ENCODE results near the gene RHOH. TPM values are rescaled to one million over a fixed set of nuclear protein-coding genes. Genes with fewer than 3 reads are reported as not detected.

RHOH gene
- total RNA-seq, 4 donors from 2014 or later, result 0.67 to 2.7 (median 1.4) TPM

GRCh38 chr4:40197879-40198689, 1.3 kb downstream of the RHOH start:
- TF ChIP-seq POLR2A (IDR thresholded peaks at IDR 0.05) (no peak), CTCF (IDR thresholded peaks at IDR 0.05) (no peak)
- no peaks in the 10 kb centered on the region for H3K27me3 ChIP-seq
- 75 to 76% methylated on average over 15 of the region's 15 CpGs for WGBS, 2 donors
- H3K9me3 ChIP-seq, result no peaks in the 10 kb centered on the region
- H3K27ac ChIP-seq, result no peak overlapping the region
- H3K4me1 ChIP-seq, result no peaks in the 10 kb centered on the region
- no peak overlapping the region for H3K4me3 ChIP-seq (replicated peaks in 1 of 3)
- DNase-seq, result no peak
- intact Hi-C loops (cut with DNase I), result no loop called here
- no peaks in the 10 kb centered on the region for H3K36me3 ChIP-seq

- Histone ChIP-seq H3K4me3 (replicated peaks in 1 of 3) (no peak overlapping the region), H3K27ac (no peak overlapping the region)
These were observed 2.4 kb downstream of the RHOH start for GRCh38 chr4:40199179-40199670.

GRCh38 chr4:40199999-40200874, 3.4 kb downstream of the RHOH start:
- Histone ChIP-seq H3K4me3 (replicated peaks in 1 of 3) (no peak overlapping the region), H3K36me3 (no peaks in the 10 kb centered on the region), H3K27ac (no peak overlapping the region), H3K27me3 (no peaks in the 10 kb centered on the region), H3K9me3 (no peaks in the 10 kb centered on the region), H3K4me1 (no peaks in the 10 kb centered on the region)
- TF ChIP-seq POLR2A (IDR thresholded peaks at IDR 0.05), result no peak
- TF ChIP-seq CTCF (IDR thresholded peaks at IDR 0.05), result no peak
- no peak for DNase-seq
- 78 to 79% methylated on average over 15 of the region's 15 CpGs for WGBS, 2 donors
- intact Hi-C loops (cut with DNase I), result no loop called here

More at GRCh38 chr4:40199179-40199670, 2.4 kb downstream of the RHOH start:
- Histone ChIP-seq H3K36me3 (no peaks in the 10 kb centered on the region), H3K9me3 (no peaks in the 10 kb centered on the region), H3K4me1 (no peaks in the 10 kb centered on the region), H3K27me3 (no peaks in the 10 kb centered on the region)
- intact Hi-C loops (cut with DNase I), result no loop called here
- 71% methylated on average over 6 of the region's 6 CpGs for WGBS, 2 donors
- DNase-seq, result no peak
- no peak for TF ChIP-seq POLR2A (IDR thresholded peaks at IDR 0.05)
- no peak for TF ChIP-seq CTCF (IDR thresholded peaks at IDR 0.05)

GRCh38 chr4:40200875-40201801, 4.3 kb downstream of the RHOH start:
- Histone ChIP-seq H3K4me1 (no peaks in the 10 kb centered on the region), H3K27me3 (no peaks in the 10 kb centered on the region), H3K27ac (no peak overlapping the region), H3K36me3 (no peaks in the 10 kb centered on the region), H3K4me3 (replicated peaks in 1 of 3) (no peak overlapping the region), H3K9me3 (no peaks in the 10 kb centered on the region)
- no peak for DNase-seq
- WGBS, 2 donors, result 76 to 77% methylated on average over 13 of the region's 13 CpGs
- intact Hi-C loops (cut with DNase I), result no loop called here
- no peak for TF ChIP-seq POLR2A (IDR thresholded peaks at IDR 0.05)
- TF ChIP-seq CTCF (IDR thresholded peaks at IDR 0.05), result no peak
